NCI-H1694 treated with DMSO at 0.1 percent for 48 hours (cell line): ENCODE results near the gene RMC1.
"Not testable (repeated sequence)": the region's sequence is repeated elsewhere in the genome, so short reads cannot be mapped to it uniquely, and the experiment has no call there.

Experiments used
- DNase-seq: peaks from one replicate; lab custom pipeline; 2025; lab: John Stamatoyannopoulos, UW

The RMC1 gene

GRCh38 chr18:23503038-23503962 lies at the start of gene RMC1:
Gene RMC1, plus strand, starts transcription at chr18:23503511. Its CDS starts 108 bp downstream, at chr18:23503619.
- DNase-seq: peak; percentile 63

GRCh38 chr18:23453680-23454058 lies 49.6 kb upstream of the RMC1 start:
- no peak for DNase-seq

- no peak for DNase-seq
Measured at GRCh38 chr18:23456835-23457234, 46.5 kb upstream of the RMC1 start.

- no peak for DNase-seq
Measured at GRCh38 chr18:23458830-23459529, 44.3 kb upstream of the RMC1 start.

- DNase-seq: no peak
Measured at GRCh38 chr18:23459530-23459921, 43.8 kb upstream of the RMC1 start.

GRCh38 chr18:23460285-23461273 lies 42.7 kb upstream of the RMC1 start:
- no peak for DNase-seq

- no peak for DNase-seq
Measured at GRCh38 chr18:23462876-23463275, 40.4 kb upstream of the RMC1 start.

- no peak for DNase-seq
Measured at GRCh38 chr18:23468753-23469459, 34.4 kb upstream of the RMC1 start.

- DNase-seq: no peak
Measured at GRCh38 chr18:23470620-23471387, 32.5 kb upstream of the RMC1 start.

- DNase-seq: no peak
Measured at GRCh38 chr18:23471486-23471885, 31.8 kb upstream of the RMC1 start.

- DNase-seq: no peak
Measured at GRCh38 chr18:23479829-23480505, 23.3 kb upstream of the RMC1 start.

GRCh38 chr18:23484561-23485182 lies 18.6 kb upstream of the RMC1 start:
- DNase-seq: peak; percentile 24

- no peak for DNase-seq
Measured at GRCh38 chr18:23485386-23485785, 17.9 kb upstream of the RMC1 start.

GRCh38 chr18:23487738-23488570 lies 15.4 kb upstream of the RMC1 start:
- DNase-seq: no peak

GRCh38 chr18:23489586-23489985 lies 13.7 kb upstream of the RMC1 start:
- not testable (repeated sequence) for DNase-seq

- DNase-seq: no peak
Measured at GRCh38 chr18:23493654-23494053, 9.7 kb upstream of the RMC1 start.

- DNase-seq: no peak
Measured at GRCh38 chr18:23494992-23495391, 8.3 kb upstream of the RMC1 start.

- no peak for DNase-seq
Measured at GRCh38 chr18:23495723-23496440, 7.4 kb upstream of the RMC1 start.
